Right atrium auricular region (tissue), 2 donors: Measurements from ENCODE around the gene RASGRP1. TPM values are rescaled to one million over a fixed set of nuclear protein-coding genes. Genes with fewer than 3 reads are reported as not detected.
"Not testable (repeated sequence)": the region's sequence is repeated elsewhere in the genome, so short reads cannot be mapped to it uniquely, and the experiment has no call there.

Experiments used
- DNase-seq: peaks from one replicate; pipeline ENCODE4 v3.0.0-alpha.2; 2019; ENCODE audit warnings: low spot score
- H3K27ac ChIP-seq, 2 donors: fragments of 200-600 bp; sonication (generic); 1 replicate in 1 of 2; 2 replicates in 1 of 2; pipeline ENCODE4 v1.5.1; 2016 to 2019
- H3K27me3 ChIP-seq, 2 donors: fragments of 200-600 bp; sonication (generic); one replicate each; pipeline versions ENCODE4 v1.5.1 to v1.6.0; 2017 to 2019
- H3K36me3 ChIP-seq: fragments of 200-600 bp; sonication (generic); one replicate; pipeline ENCODE4 v1.5.1; 2016
- H3K4me1 ChIP-seq, 2 donors: fragments of 200-600 bp; sonication (generic); one replicate each; pipeline versions ENCODE4 v1.5.1 to v1.6.0; 2017 to 2019
- H3K4me3 ChIP-seq, 2 donors: fragments of 200-600 bp; sonication (generic); 1 replicate in 1 of 2; 2 replicates in 1 of 2; pipeline ENCODE4 v1.5.1; 2017 to 2019; ENCODE audit warnings: mild to moderate bottlenecking in 1 of 2, moderate library complexity in 1 of 2
- H3K9me3 ChIP-seq, 2 donors: fragments of 200-600 bp; sonication (generic); one replicate each; pipeline ENCODE4 v1.5.1; 2019
- total RNA-seq, 2 donors: library from RNA; depleted of rRNA; stranded (reverse); fragments of >200 nt; gene quantifications; one replicate each; pipeline ENCODE4 v1.1.0, GENCODE V29; 2016
- TF ChIP-seq, protein P1 (sequence below), 2 donors: fragments of 200-600 bp; sonication (generic); IDR thresholded peaks; one replicate each; pipeline ENCODE4 v1.5.1; 2019; ENCODE audit warnings: antibody characterized with exemption in 2 of 2

RASGRP1 gene
- total RNA-seq, 2 donors from 2014 or later, result 2.1 to 4.4 TPM

- no peak for DNase-seq
- Histone ChIP-seq H3K27ac (no peak overlapping the region), H3K27me3 (no peaks in the 10 kb centered on the region), H3K4me1 (no peaks in the 10 kb centered on the region), H3K9me3 (no peaks in the 10 kb centered on the region), H3K4me3 (no peak overlapping the region), H3K36me3 (no peaks in the 10 kb centered on the region)
- TF ChIP-seq, protein P1, sequence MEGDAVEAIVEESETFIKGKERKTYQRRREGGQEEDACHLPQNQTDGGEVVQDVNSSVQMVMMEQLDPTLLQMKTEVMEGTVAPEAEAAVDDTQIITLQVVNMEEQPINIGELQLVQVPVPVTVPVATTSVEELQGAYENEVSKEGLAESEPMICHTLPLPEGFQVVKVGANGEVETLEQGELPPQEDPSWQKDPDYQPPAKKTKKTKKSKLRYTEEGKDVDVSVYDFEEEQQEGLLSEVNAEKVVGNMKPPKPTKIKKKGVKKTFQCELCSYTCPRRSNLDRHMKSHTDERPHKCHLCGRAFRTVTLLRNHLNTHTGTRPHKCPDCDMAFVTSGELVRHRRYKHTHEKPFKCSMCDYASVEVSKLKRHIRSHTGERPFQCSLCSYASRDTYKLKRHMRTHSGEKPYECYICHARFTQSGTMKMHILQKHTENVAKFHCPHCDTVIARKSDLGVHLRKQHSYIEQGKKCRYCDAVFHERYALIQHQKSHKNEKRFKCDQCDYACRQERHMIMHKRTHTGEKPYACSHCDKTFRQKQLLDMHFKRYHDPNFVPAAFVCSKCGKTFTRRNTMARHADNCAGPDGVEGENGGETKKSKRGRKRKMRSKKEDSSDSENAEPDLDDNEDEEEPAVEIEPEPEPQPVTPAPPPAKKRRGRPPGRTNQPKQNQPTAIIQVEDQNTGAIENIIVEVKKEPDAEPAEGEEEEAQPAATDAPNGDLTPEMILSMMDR (IDR thresholded peaks at IDR 0.05), result no peak
Observed at GRCh38 chr15:38587214-38587613, 22.6 kb upstream of the RASGRP1 start.

DNA sequence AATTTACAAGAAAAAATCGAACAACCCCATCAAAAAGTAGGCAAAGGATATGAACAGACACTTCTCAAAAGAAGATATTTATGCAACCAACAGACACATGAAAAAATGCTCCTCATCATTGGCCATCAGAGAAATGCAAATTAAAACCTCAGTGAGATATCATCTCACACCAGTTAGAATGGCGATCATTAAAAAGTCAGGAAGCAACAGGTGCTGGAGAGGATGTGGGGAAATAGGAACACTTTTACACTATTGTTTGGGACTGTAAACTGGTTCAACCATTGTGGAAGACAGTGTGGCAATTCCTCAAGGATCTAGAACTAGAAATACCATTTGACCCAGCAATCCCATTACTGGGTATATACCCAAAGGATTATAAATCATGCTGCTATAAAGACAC, 21.4 kb upstream of the RASGRP1 start:
- DNase-seq, H3K4me1 ChIP-seq, H3K27me3 ChIP-seq, H3K9me3 ChIP-seq, H3K36me3 ChIP-seq, H3K4me3 ChIP-seq, H3K27ac ChIP-seq: not testable (repeated sequence)

DNA sequence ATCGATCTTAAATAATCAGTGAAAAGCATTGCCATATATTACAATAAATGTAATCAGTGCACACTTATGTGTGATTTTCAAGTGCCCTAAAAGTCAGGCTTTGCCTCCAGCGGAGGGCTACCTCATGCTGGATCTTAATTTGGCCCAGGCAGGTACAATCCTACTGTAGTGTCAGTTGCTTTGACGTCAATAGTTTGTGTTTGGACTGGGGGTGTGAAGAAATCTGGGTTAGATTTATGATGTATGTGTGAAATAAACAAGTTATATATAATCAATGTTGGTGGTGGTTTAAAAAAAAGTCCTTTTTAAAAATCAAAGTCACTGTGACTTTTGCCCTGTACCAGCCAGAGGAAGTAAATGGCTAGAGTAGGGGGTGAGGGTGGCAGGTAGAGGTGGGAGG, 14.0 kb upstream of the RASGRP1 start:
- no peaks in the 10 kb centered on the region for H3K36me3 ChIP-seq
- no peak overlapping the region for H3K27ac ChIP-seq
- no peaks in the 10 kb centered on the region for H3K27me3 ChIP-seq
- no peak overlapping the region for H3K4me3 ChIP-seq
- TF ChIP-seq, protein P1 (IDR thresholded peaks at IDR 0.05), result no peak
- no peak for DNase-seq
- H3K4me1 ChIP-seq, result no peaks in the 10 kb centered on the region
- H3K9me3 ChIP-seq, result no peaks in the 10 kb centered on the region

DNA sequence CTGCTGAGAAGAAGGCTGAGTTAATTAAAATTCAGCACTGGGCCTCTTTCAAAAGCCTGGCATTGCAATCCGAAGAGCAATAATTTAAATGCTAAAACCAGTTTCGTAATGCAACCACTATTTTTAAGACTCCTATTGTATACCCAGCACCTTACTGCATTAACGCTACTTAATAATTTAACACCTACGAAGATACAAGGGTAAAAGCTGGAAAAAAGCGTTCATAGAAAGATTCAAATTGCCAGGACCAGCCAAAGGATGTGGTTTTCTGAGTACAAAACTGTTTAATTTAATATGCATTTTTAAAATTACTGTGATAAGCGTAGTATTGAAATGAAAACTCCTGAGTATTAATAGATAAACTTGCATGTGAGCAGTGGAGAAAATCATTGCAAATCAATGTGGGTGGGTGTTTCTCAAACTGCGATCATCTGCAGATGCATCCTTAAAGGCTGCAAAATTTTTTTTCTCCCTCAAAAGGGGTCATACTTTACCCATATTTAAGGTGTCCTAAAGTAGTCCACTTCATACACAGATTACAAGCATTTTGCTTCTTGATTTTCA, 12.9 kb upstream of the RASGRP1 start:
- Histone ChIP-seq H3K27ac (no peak overlapping the region), H3K27me3 (no peaks in the 10 kb centered on the region), H3K9me3 (no peaks in the 10 kb centered on the region), H3K36me3 (no peaks in the 10 kb centered on the region), H3K4me1 (no peaks in the 10 kb centered on the region), H3K4me3 (no peak overlapping the region)
- TF ChIP-seq, protein P1 (IDR thresholded peaks at IDR 0.05), result no peak
- DNase-seq, result no peak

- H3K36me3 ChIP-seq, result no peaks in the 10 kb centered on the region
- DNase-seq, result no peak
- no peak overlapping the region for H3K27ac ChIP-seq
- H3K4me1 ChIP-seq, result no peaks in the 10 kb centered on the region
- no peaks in the 10 kb centered on the region for H3K27me3 ChIP-seq
- no peak overlapping the region for H3K4me3 ChIP-seq
- TF ChIP-seq, protein P1 (IDR thresholded peaks at IDR 0.05), result no peak
- no peaks in the 10 kb centered on the region for H3K9me3 ChIP-seq
Observed at GRCh38 chr15:38576837-38577236, 12.2 kb upstream of the RASGRP1 start.

DNA sequence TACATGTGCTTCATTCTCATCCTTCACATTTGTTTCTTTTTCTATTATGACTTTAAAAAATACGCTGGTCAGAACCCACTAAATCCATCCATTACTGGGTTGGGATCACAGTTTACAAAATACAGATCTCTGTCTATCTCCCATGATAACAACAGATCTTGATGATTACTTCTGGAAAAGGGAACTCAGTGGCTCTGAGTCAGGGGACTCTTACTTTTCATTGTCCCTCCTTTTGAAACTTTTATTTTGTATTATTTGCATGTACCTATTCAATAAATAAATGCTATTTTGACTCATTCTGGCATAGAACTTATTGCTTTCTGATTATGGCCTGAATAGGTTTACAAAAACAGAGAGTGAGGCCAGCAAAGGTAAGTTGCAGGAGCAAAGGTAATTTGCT, 11.6 kb upstream of the RASGRP1 start:
- Histone ChIP-seq H3K9me3 (no peaks in the 10 kb centered on the region), H3K27me3 (no peaks in the 10 kb centered on the region), H3K27ac (no peak overlapping the region), H3K36me3 (no peaks in the 10 kb centered on the region), H3K4me3 (no peak overlapping the region), H3K4me1 (no peaks in the 10 kb centered on the region)
- DNase-seq, result no peak
- TF ChIP-seq, protein P1 (IDR thresholded peaks at IDR 0.05), result no peak
